Spleen (tissue), 11 donors: ENCODE measurements around the gene ACACB. TPM values are rescaled to one million over a fixed set of nuclear protein-coding genes. Genes with fewer than 3 reads are reported as not detected.
A peak's percentile ranks its signal among the peaks of the same experiment; 100 is the strongest.

ENCODE experiments used
- DNase-seq: peaks from one replicate; pipeline ENCODE4 v3.0.0-alpha.2; 2020
- H3K27ac ChIP-seq, 8 donors: fragments of 200-600 bp; sonication (generic) in 7 of 8; 1 replicate in 4 of 8; 2 replicates in 4 of 8; pipeline versions ENCODE4 v1.5.0 to v1.8.0; 2016 to 2021; ENCODE audit warnings: inconsistent platforms in 4 of 8, mild to moderate bottlenecking in 4 of 8, moderate library complexity in 1 of 8
- H3K27me3 ChIP-seq, 7 donors: fragments of 200-600 bp; sonication (generic) in 6 of 7; replicated peaks in 1 of 7; 1 replicate in 4 of 7; 2 replicates in 3 of 7; pipeline versions ENCODE4 v1.5.0 to v1.8.0; 2016 to 2021; ENCODE audit warnings: inconsistent platforms in 3 of 7, mild to moderate bottlenecking in 1 of 7
- H3K36me3 ChIP-seq, 6 donors: fragments of 200-600 bp; sonication (generic) in 5 of 6; 1 replicate in 4 of 6; 2 replicates in 2 of 6; pipeline versions ENCODE4 v1.5.0 to v1.8.0; 2016 to 2021; ENCODE audit warnings: inconsistent platforms in 2 of 6
- H3K4me1 ChIP-seq, 6 donors: fragments of 200-600 bp; sonication (generic) in 5 of 6; 1 replicate in 3 of 6; 2 replicates in 3 of 6; pipeline versions ENCODE4 v1.5.0 to v1.8.0; 2016 to 2021; ENCODE audit warnings: inconsistent platforms in 3 of 6
- H3K4me3 ChIP-seq, 8 donors: fragments of 200-600 bp; sonication (generic) in 7 of 8; 1 replicate in 4 of 8; 2 replicates in 4 of 8; pipeline versions ENCODE4 v1.5.0 to v1.8.0; 2016 to 2021; ENCODE audit warnings: inconsistent platforms in 4 of 8, mild to moderate bottlenecking in 4 of 8, moderate library complexity in 2 of 8
- H3K9me3 ChIP-seq, 8 donors: fragments of 200-600 bp; sonication (generic) in 7 of 8; 1 replicate in 4 of 8; 2 replicates in 4 of 8; pipeline versions ENCODE4 v1.5.0 to v1.8.0; 2016 to 2021; ENCODE audit warnings: inconsistent platforms in 4 of 8
- POLR2A ChIP-seq, 3 donors: fragments of 450-650 bp; IDR thresholded peaks; one replicate each; pipeline ENCODE4 v1.5.1; 2017; ENCODE audit warnings: antibody characterized with exemption in 3 of 3, mild to moderate bottlenecking in 1 of 3
- POLR2AphosphoS5 ChIP-seq, 3 donors: sonication (generic); formaldehyde crosslinking; IDR thresholded peaks; one replicate each; pipeline ENCODE4 v1.5.1; 2017; ENCODE audit warnings: antibody characterized with exemption in 3 of 3
- WGBS, 5 donors: extraction: QIAGEN DNeasy Blood & Tissue Kit in 3 of 5; methylation state at CpG; one replicate each; pipeline versions ENCODE4 v1.1.5 to v1.1.7; 2013 to 2018; 5-methylcytosine and 5-hydroxymethylcytosine counted together
- intact Hi-C: fragments of 100-400 bp; cut with DNase I; formaldehyde crosslinking; loops from one replicate; pipeline ENCODE4 v1.15.0; 2023; ENCODE audit warnings: low total_unique reads
- polyA plus RNA-seq, 3 donors: library from polyadenylated mRNA; stranded (reverse); fragments of 200-250 nt; gene quantifications; one replicate each; pipeline ENCODE4 v1.2.1, GENCODE V29; 2013
- total RNA-seq, 7 donors: library from RNA; depleted of rRNA in 3 of 7; stranded (reverse); fragments of >200 nt in 3 of 7; fragmentation: NEBNext Ultra II Directional in 4 of 7; extraction: Animal tissue kit (Norgen Biotek cat#: 25700) in 4 of 7; gene quantifications; one replicate each; pipeline versions ENCODE4 v1.1.0 to v1.2.1, GENCODE V29; 2016 to 2021
- TF ChIP-seq, protein P1 (sequence below), 11 experiments: fragments of 200-600 bp in 7 of 11; fragments of 450-650 bp in 4 of 11; sonication (generic) in 4 of 11; IDR thresholded peaks in 8 of 11; conservative IDR thresholded peaks in 3 of 11; 1 replicate in 7 of 11; 2 replicates in 4 of 11; pipeline versions ENCODE4 v1.4.0 to v1.8.0; 2016 to 2021; ENCODE audit warnings: antibody characterized with exemption in 11 of 11, inconsistent platforms in 4 of 11, mild to moderate bottlenecking in 1 of 11
- donor health status: healthy with polysubstance abuse.
- donor health status: DM: no; HTN: no; CAD: no; lungs with moderate emphysema.
- donor health status: DM: no; HTN: no; CAD: no.
- donor health status: Bipolar disorder and iron deficiency.
- donor health status: healthy.
- donor health status: DM: no; HTN: no; CAD: no.
- donor health status: DM: yes; HTN: yes; CAD: no.

ACACB gene
- total and polyA plus RNA-seq, 10 donors: 2.8 to 111 (median 29.1) TPM

DNA sequence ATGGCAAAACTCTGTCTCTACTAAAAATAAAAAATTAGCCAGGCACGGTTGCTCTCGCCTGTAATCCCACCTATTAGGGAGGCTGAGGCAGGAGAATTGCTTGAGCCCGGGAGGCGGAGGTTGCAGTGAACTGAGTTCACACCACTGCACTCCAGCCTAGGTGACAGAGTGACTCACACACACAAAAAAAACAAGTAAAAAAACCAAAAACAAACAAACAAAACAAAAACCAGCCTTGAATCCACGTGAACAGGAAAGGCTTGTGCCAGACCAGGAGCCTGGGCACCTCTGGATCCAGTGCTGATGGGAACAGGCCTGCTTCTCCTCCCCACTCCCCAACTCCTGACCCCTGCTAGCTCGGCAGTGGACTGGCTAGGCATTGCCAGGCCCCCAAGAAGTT is 189.2 kb downstream of the ACACB start:
- no peak overlapping the region for H3K27ac ChIP-seq
- no peak overlapping the region for H3K4me3 ChIP-seq
- peaks cover 4 to 92% (median 42%) of the 10 kb centered on the region in 7 donors for H3K27me3 ChIP-seq
- peaks cover 11 to 18% (median 16%) of the 10 kb centered on the region in 6 donors for H3K4me1 ChIP-seq
- no peak for TF ChIP-seq POLR2A (IDR thresholded peaks at IDR 0.05)
- TF ChIP-seq POLR2AphosphoS5 (IDR thresholded peaks at IDR 0.05): no peak
- TF ChIP-seq, protein P1, sequence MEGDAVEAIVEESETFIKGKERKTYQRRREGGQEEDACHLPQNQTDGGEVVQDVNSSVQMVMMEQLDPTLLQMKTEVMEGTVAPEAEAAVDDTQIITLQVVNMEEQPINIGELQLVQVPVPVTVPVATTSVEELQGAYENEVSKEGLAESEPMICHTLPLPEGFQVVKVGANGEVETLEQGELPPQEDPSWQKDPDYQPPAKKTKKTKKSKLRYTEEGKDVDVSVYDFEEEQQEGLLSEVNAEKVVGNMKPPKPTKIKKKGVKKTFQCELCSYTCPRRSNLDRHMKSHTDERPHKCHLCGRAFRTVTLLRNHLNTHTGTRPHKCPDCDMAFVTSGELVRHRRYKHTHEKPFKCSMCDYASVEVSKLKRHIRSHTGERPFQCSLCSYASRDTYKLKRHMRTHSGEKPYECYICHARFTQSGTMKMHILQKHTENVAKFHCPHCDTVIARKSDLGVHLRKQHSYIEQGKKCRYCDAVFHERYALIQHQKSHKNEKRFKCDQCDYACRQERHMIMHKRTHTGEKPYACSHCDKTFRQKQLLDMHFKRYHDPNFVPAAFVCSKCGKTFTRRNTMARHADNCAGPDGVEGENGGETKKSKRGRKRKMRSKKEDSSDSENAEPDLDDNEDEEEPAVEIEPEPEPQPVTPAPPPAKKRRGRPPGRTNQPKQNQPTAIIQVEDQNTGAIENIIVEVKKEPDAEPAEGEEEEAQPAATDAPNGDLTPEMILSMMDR (IDR thresholded peaks at IDR 0.05 in 8 of 11, conservative IDR thresholded peaks at IDR 0.05 in 3 of 11): no peak
- H3K36me3 ChIP-seq: no peaks in the 10 kb centered on the region
- intact Hi-C loops: no loop called here
- no peaks in the 10 kb centered on the region for H3K9me3 ChIP-seq
- 74 to 85% (median 75%) methylated on average over 6 of the region's 6 CpGs for WGBS, 5 donors
- no peak for DNase-seq

DNA sequence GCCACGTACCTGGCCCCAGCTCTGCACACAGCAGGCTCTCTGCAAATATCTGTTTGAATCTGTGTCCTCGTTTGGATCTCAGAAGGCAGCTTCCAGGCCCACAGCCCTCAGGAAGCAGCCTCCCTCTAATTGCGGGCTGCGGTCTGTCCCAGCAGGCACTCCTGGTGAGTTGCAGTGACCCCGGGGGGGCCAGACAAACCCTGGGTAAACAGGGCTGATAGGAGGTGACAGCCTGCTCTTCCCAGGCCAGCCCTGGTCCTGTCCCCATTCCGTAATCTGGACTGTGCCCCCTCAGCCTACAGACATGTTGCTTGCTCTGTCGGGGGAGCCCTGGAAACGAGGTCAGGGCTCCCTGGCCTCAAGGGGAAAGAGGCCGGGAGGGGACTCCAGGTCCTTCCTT is 190.7 kb downstream of the ACACB start:
- TF ChIP-seq POLR2A (IDR thresholded peaks at IDR 0.05) (no peak), POLR2AphosphoS5 (IDR thresholded peaks at IDR 0.05) (no peak)
- TF ChIP-seq, protein P1 (IDR thresholded peaks at IDR 0.05 in 8 of 11, conservative IDR thresholded peaks at IDR 0.05 in 3 of 11): no peak
- H3K36me3 ChIP-seq: no peaks in the 10 kb centered on the region
- no peak for DNase-seq
- peaks cover 4 to 99% (median 46%) of the 10 kb centered on the region in 7 donors for H3K27me3 ChIP-seq
- H3K9me3 ChIP-seq: no peaks in the 10 kb centered on the region
- no peak overlapping the region for H3K4me3 ChIP-seq
- H3K27ac ChIP-seq: no peak overlapping the region
- intact Hi-C loops: no loop called here
- WGBS, 5 donors: 49 to 64% (median 51%) methylated on average over 6 to 9 of the region's 9 CpGs
- peaks cover 11 to 21% (median 17%) of the 10 kb centered on the region in 6 donors for H3K4me1 ChIP-seq

DNA sequence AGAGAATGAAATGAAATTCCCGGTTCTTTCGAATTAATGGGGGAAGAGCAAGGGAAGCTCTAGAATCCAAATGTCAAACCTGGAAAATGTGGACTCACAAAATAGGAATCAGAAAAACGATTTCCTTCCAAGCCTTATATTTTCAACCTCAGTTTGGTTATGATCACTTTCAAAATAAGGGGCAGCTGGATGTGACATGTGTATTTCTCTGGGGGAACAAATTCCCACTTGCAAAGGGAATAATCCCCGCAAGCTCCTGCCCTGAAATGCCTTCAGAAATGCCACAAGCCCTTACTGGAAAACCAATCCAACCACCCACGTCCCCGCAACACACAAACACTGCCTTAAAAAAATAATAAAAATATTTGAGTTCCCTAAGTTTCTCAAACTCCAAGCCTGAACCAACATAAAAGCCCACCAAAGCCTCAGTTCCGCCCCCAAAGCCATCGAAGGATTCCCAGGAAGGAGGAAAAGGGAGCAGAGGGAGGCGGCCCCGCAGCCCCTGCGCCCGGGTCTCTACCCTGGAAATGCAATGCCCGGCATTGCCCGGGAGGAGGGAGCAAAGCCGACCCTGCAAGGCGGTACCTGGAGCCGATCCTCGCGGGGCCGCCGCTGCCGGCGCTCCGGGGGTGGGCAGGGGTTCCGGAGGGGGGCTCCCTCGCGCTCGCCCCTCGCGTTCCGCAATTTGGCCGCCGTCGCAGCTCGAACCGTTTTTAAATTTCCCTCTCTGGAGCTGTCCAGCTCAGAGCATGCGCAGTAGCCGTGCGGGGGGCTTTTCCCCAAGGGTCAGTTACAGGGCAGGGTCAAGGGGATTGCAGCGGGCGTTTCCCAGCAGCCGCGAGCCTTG is 192.4 kb downstream of the ACACB start, which contains the start of gene FOXN4:
Gene FOXN4, minus strand, starts transcription at position 751 of the 847 bp plus-strand sequence. CDS start 963 bp downstream, outside the sequence.
- no peak for TF ChIP-seq POLR2A (IDR thresholded peaks at IDR 0.05)
- TF ChIP-seq, protein P1 (IDR thresholded peaks at IDR 0.05 in 8 of 11, conservative IDR thresholded peaks at IDR 0.05 in 3 of 11): no peak
- DNase-seq: no peak
- Histone ChIP-seq H3K27ac (no peak within 1 kb of the TSS), H3K9me3 (no peaks in the 10 kb centered on the region), H3K4me3 (peak within 1 kb of the TSS; percentile 13 to 71 (median 34)), H3K4me1 (peaks cover 11 to 21% (median 17%) of the 10 kb centered on the region in 6 donors), H3K36me3 (no peaks in the 10 kb centered on the region), H3K27me3 (peaks cover 4 to 99% (median 45%) of the 10 kb centered on the region in 7 donors)
- intact Hi-C loops: no loop called here
- WGBS, 5 donors: 7 to 16% (median 9%) methylated on average over 19 to 43 of the region's 43 CpGs
